Gastrocnemius medialis (tissue), 4 donors: Measurements from ENCODE around the gene PCCA.

Experiments
- CTCF ChIP-seq, 5 experiments: fragments of 450-650 bp in 3 of 5; fragments of 200-600 bp in 2 of 5; sonication (generic) in 2 of 5; IDR thresholded peaks in 4 of 5; conservative IDR thresholded peaks in 1 of 5; 1 replicate in 4 of 5; 2 replicates in 1 of 5; pipeline ENCODE4 v1.5.1; 2016 to 2019; ENCODE audit warnings: antibody characterized with exemption in 5 of 5, mild to moderate bottlenecking in 3 of 5, moderate library complexity in 3 of 5
- POLR2A ChIP-seq, 2 donors: fragments of 450-650 bp; IDR thresholded peaks; one replicate each; pipeline ENCODE4 v1.6.1; 2017; ENCODE audit warnings: antibody characterized with exemption in 2 of 2, mild to moderate bottlenecking in 2 of 2, moderate library complexity in 2 of 2

GRCh38 chr13:100529666-100530377 is 440.9 kb downstream of the PCCA start:
- TF ChIP-seq CTCF (IDR thresholded peaks at IDR 0.05 in 4 of 5, conservative IDR thresholded peaks at IDR 0.05 in 1 of 5) (no peak), POLR2A (IDR thresholded peaks at IDR 0.05) (no peak)
